HG03558 (cell line): ENCODE data around the gene TREM1.
"Not testable (repeated sequence)": the region's sequence is repeated elsewhere in the genome, so short reads cannot be mapped to it uniquely, and the experiment has no call there.

ENCODE experiments used
- ATAC-seq: cut with Tn5 transposase; IDR thresholded peaks from one replicate; pipeline ENCODE4 v1.9.1; 2021; ENCODE audit warnings: moderate number of reproducible peaks; ENCODE audit not compliant: unreplicated experiment; ENCODE audit errors: extremely low read depth

The TREM1 gene

GRCh38 chr6:41298785-41299502 is 12.5 kb upstream of the TREM1 start:
- no peak for ATAC-seq

GRCh38 chr6:41297248-41297647 is 10.8 kb upstream of the TREM1 start:
- not testable (repeated sequence) for ATAC-seq

GRCh38 chr6:41294214-41294872 is 7.9 kb upstream of the TREM1 start:
- no peak for ATAC-seq

GRCh38 chr6:41291717-41292116 is 5.2 kb upstream of the TREM1 start:
- no peak for ATAC-seq

GRCh38 chr6:41289815-41290214 is 3.3 kb upstream of the TREM1 start:
- ATAC-seq, result no peak

GRCh38 chr6:41288754-41289129 is 2.3 kb upstream of the TREM1 start:
- ATAC-seq, result no peak

GRCh38 chr6:41288030-41288753 is 1.7 kb upstream of the TREM1 start:
- no peak for ATAC-seq

GRCh38 chr6:41284726-41285125 is 1.8 kb downstream of the TREM1 start:
- no peak for ATAC-seq

GRCh38 chr6:41283600-41283999 is 2.9 kb downstream of the TREM1 start:
- no peak for ATAC-seq

GRCh38 chr6:41280381-41281057 is 6.0 kb downstream of the TREM1 start:
- ATAC-seq, result no peak

- ATAC-seq, result no peak
Observed at GRCh38 chr6:41278699-41279405, 7.6 kb downstream of the TREM1 start.

- no peak for ATAC-seq
Observed at GRCh38 chr6:41277605-41278004, 8.9 kb downstream of the TREM1 start.

- ATAC-seq, result no peak
Observed at GRCh38 chr6:41275489-41275888, 11.0 kb downstream of the TREM1 start.

GRCh38 chr6:41274256-41274655 is 12.2 kb downstream of the TREM1 start:
- no peak for ATAC-seq

GRCh38 chr6:41273714-41274113 is 12.8 kb downstream of the TREM1 start:
- no peak for ATAC-seq

GRCh38 chr6:41272591-41273240 is 13.8 kb downstream of the TREM1 start:
- ATAC-seq, result no peak

GRCh38 chr6:41271901-41272395 is 14.5 kb downstream of the TREM1 start:
- ATAC-seq, result no peak

- ATAC-seq, result no peak
Observed at GRCh38 chr6:41269716-41270115, 16.8 kb downstream of the TREM1 start.

- ATAC-seq, result no peak
Observed at GRCh38 chr6:41269166-41269565, 17.3 kb downstream of the TREM1 start.

- ATAC-seq, result no peak
Observed at GRCh38 chr6:41268478-41268877, 18.0 kb downstream of the TREM1 start.
